Cortex of kidney (tissue), 1 donor: ENCODE data around the gene PIGL.
"Not testable (repeated sequence)": the region's sequence is repeated elsewhere in the genome, so short reads cannot be mapped to it uniquely, and the experiment has no call there.

Experiments used
- DNase-seq: peaks from one replicate; lab custom pipeline; 2025; lab: John Stamatoyannopoulos, UW

The PIGL gene

DNA sequence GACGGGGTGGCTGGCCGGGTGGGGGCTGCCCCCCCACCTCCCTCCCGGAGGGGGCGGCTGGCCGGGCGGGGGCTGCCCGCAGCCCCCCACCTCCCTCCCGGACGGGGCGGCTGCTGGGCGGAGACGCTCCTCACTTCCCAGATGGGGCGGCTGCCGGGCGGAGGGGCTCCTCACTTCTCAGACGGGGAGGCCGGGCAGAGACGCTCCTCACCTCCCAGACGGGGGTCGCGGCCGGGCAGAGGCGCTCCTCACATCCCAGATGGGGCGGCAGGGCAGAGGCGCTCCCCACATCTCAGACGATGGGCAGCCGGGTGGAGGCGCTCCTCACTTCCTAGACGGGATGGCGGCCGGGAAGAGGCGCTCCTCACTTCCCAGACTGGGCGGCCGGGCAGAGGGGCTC lies 95.1 kb downstream of the PIGL start:
- DNase-seq, result not testable (repeated sequence)

GRCh38 chr17:16313139-16314090 lies 96.4 kb downstream of the PIGL start:
- no peak for DNase-seq

DNA sequence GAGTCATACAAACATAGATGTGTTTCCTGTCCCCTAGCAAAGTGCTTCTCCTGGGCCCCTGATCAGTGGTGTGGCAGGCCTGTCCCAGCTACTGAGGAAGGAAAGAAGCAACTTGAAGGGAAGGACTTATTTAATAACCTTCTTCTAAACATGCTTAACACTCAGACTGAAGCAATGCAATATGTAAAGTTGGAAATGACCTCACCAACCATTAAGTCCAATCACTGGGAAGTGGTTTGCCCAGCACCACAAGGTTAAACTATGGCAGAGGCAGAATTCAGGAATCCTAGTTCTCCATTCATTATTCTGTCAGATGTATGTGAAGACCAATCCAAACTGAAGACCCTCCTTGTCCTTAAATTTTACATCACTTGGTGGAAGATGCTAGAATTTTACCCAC lies 97.2 kb downstream of the PIGL start:
- no peak for DNase-seq

DNA sequence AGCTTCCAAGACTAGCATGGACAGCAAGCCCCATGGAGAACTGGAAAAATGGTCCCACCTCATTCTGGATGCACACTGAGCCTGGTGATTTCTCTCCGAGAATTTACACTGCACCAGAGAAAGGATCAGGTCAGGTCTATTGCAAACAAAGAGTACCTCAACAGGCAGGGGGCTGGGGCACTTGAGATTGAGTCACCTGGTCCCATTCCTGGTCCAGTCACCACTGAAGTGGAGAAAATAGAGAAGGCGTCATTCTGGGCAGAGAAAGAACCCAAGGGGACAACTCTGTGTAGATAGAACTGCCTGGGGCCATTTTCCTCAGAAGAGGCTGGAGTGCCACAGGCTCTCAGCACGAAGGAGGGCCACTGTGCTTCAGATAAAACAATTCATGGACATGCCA lies 97.8 kb downstream of the PIGL start:
- DNase-seq, result no peak

- no peak for DNase-seq
Observed at GRCh38 chr17:16319969-16320368, 103.0 kb downstream of the PIGL start.

DNA sequence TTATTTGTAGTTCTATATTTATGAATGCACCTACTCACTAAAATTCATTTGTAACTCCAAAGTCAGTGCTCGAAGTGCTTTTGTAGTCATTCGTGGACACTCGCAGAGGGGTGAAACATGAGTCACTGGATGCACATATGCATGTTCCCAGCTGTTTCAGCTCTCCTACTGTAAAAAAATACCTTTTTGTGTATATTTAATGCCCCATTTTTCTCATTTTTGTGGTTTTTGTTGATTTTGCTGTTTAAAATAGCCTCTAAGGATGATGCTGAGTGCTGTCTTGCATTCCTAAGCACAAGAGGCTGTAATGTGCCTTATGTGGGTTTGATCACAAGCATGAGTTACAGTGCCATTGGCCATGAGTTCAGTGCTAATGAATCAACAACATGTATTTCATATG lies 105.6 kb downstream of the PIGL start:
- no peak for DNase-seq

- no peak for DNase-seq
Observed at GRCh38 chr17:16325964-16326363, 109.0 kb downstream of the PIGL start.

DNA sequence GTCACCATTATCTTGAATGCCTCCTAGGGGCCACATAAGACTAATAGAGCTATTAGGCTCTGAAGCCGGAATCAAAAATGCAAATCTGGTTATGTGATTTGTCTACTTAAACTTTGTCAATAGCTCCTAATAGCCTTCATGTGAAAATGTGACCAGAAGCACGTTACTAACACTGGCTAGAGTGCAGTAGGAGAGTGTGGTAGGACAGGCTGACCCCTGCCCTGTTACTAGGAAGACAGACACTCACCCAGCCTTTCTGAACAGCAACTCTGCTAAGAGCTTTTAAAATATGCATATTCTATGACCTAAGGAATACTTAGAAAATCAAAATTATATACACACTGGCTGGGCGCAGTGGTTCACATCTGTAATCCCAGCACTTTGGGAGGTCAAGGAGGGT lies 110.0 kb downstream of the PIGL start:
- DNase-seq, result no peak

GRCh38 chr17:16328997-16329396 lies 112.0 kb downstream of the PIGL start:
- no peak for DNase-seq

- DNase-seq, result no peak
Observed at GRCh38 chr17:16329519-16330271, 112.7 kb downstream of the PIGL start.

GRCh38 chr17:16338391-16338790 lies 121.4 kb downstream of the PIGL start:
- DNase-seq, result no peak

DNA sequence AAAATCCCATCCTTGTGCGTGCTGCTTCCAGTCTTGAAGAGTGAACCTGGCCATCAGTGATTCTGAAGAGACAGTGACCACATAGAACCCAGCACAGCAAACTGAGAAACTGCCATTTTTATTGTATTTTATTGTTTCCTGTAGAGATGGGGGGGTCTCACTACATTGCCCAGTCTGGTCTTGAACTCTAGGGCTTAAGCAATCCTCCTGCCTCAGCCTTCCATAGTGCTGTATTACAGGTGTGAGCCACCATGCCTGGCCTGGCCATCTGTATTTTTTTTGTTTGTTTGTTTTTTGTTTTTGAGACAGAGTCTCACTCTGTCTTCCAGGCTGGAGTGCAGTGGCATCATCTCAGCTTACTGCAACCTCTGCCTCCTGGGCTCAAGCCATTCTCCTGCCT lies 122.4 kb downstream of the PIGL start:
- no peak for DNase-seq

GRCh38 chr17:16339959-16340358 lies 122.9 kb downstream of the PIGL start:
- no peak for DNase-seq

GRCh38 chr17:16342979-16343378 lies 126.0 kb downstream of the PIGL start:
- no peak for DNase-seq

DNA sequence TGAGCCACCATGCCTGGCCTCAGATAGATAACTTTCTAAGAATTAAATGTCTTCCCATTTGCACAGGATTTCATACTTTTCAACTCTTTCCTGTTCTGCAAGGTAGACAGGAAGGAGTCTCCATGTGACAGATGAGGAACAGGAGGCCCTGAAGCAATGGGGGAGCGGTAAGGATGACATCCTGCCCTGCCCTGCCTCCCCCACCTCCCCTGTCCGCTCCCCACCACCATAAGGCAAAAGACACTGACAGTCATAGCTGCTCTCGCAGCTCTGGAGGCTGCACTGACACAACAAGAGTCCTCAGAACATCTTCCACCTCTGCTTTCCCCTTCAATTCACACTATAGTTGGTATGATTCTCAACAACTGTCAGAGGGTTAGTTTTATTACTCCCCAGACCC lies 126.6 kb downstream of the PIGL start:
- DNase-seq, result no peak

DNA sequence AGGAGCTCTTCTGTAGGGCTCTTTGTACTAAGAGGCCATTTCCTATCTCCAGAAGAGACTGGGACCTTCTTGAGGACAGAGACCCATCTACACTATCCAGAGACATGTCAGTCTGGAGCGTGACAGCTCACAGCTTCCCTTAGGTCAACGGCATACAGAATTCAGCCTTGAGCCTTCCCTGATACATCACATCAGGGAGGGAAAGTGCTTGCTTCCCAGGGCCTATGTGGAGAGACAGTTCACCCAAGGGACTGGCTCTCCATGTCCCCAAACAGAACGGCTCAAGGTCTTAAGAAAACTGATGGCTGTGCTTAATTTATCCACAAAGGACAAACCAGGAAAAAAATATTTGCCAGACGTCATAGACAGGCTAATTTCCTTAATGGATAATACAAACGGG lies 128.6 kb downstream of the PIGL start:
- no peak for DNase-seq

GRCh38 chr17:16346721-16347271 lies 129.8 kb downstream of the PIGL start:
- no peak for DNase-seq

GRCh38 chr17:16348586-16348985 lies 131.6 kb downstream of the PIGL start:
- no peak for DNase-seq

GRCh38 chr17:16349431-16349830 lies 132.4 kb downstream of the PIGL start:
- DNase-seq, result no peak

GRCh38 chr17:16351831-16352230 lies 134.8 kb downstream of the PIGL start:
- DNase-seq, result no peak

GRCh38 chr17:16352303-16352666 lies 135.3 kb downstream of the PIGL start:
- DNase-seq, result no peak

DNA sequence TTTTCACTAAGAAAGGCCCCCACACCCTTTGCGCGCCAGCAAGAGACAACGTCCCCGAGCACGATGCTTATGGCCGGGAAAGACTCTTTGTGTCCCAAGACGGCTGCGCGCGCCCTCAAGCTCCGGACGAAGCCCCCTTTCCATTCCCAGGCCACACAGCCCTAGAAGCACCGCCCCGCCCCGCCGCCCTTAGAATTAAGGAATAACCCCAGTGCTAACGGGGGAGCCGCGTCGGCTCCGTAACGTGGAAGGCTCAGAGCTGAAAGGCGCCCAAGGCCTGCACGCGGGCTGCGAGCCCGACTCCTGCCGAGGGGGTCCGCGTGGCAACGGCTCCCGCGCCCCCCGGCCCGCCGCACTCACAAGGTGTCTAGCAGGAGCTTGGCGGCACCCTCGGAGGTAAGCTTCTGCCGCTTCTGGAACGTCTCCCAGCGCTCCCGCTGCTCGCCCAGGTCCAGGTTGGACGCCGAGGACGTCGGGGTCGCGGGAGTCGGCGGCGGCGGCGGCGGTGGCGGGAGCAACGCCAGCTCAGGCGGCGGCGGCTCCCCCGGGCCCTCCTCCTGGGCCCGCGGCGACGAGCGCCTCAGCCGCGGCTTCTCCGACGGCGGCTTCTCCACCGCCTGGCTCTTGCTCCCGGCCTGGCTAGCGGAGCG lies 135.8 kb downstream of the PIGL start:
- DNase-seq, result no peak
